Epidermal melanocyte (primary cell): Measurements from ENCODE around the gene BORCS6.

Experiments
- DNase-seq: peaks from one replicate; pipeline ENCODE4 v3.0.0; 2011; ENCODE audit warnings: low spot score; ENCODE audit not compliant: insufficient read length

Gene BORCS6

GRCh38 chr17:8155996-8156245, 34.1 kb downstream of the BORCS6 start:
- no peak for DNase-seq

GRCh38 chr17:8155231-8155995, 34.6 kb downstream of the BORCS6 start:
- DNase-seq = no peak

- DNase-seq = no peak
Measured at GRCh38 chr17:8154608-8155155, 35.3 kb downstream of the BORCS6 start.

GRCh38 chr17:8153957-8154607, 35.9 kb downstream of the BORCS6 start:
- DNase-seq = peak; percentile 79

GRCh38 chr17:8153525-8153956, 36.4 kb downstream of the BORCS6 start:
- no peak for DNase-seq

GRCh38 chr17:8153031-8153451, 36.9 kb downstream of the BORCS6 start:
- no peak for DNase-seq

GRCh38 chr17:8152112-8152775, 37.7 kb downstream of the BORCS6 start, which contains the start of gene PER1:
Gene PER1, minus strand, starts transcription at chr17:8152404. Its CDS starts 1,698 bp downstream, at chr17:8150706.
- peak; percentile 97 for DNase-seq

- no peak for DNase-seq
Measured at GRCh38 chr17:8151641-8152111, 38.3 kb downstream of the BORCS6 start.

GRCh38 chr17:8151120-8151640, 38.8 kb downstream of the BORCS6 start:
- DNase-seq = peak; percentile 68

- no peak for DNase-seq
Measured at GRCh38 chr17:8150194-8151119, 39.5 kb downstream of the BORCS6 start.

- DNase-seq = no peak
Measured at GRCh38 chr17:8149419-8150193, 40.4 kb downstream of the BORCS6 start.

GRCh38 chr17:8148560-8148959, 41.4 kb downstream of the BORCS6 start:
- no peak for DNase-seq

GRCh38 chr17:8147805-8148404, 42.1 kb downstream of the BORCS6 start:
- no peak for DNase-seq

GRCh38 chr17:8147141-8147804, 42.7 kb downstream of the BORCS6 start:
- no peak for DNase-seq

- DNase-seq = no peak
Measured at GRCh38 chr17:8146381-8147140, 43.4 kb downstream of the BORCS6 start.

- DNase-seq = no peak
Measured at GRCh38 chr17:8145811-8146210, 44.2 kb downstream of the BORCS6 start.

- no peak for DNase-seq
Measured at GRCh38 chr17:8144401-8145231, 45.4 kb downstream of the BORCS6 start.
